Rectal smooth muscle tissue (tissue), 1 donor: ENCODE data around the gene TCF12.

Source experiments
- H3K27ac ChIP-seq: one replicate; pipeline ENCODE4 v1.7.0; 2013; ENCODE audit warnings: low read depth, low read length, inconsistent platforms
- H3K27me3 ChIP-seq: one replicate; pipeline ENCODE4 v1.7.0; 2013; ENCODE audit warnings: low read length; ENCODE audit not compliant: control insufficient read depth, insufficient read depth
- H3K36me3 ChIP-seq: one replicate; pipeline ENCODE4 v1.7.0; 2013; ENCODE audit warnings: low read length; ENCODE audit not compliant: control insufficient read depth, insufficient read depth
- H3K4me1 ChIP-seq: one replicate; pipeline ENCODE4 v1.7.0; 2013; ENCODE audit warnings: low read length; ENCODE audit not compliant: control insufficient read depth, insufficient read depth
- H3K4me3 ChIP-seq: one replicate; pipeline ENCODE4 v1.7.0; 2013; ENCODE audit warnings: low read length
- H3K9ac ChIP-seq: one replicate; pipeline ENCODE4 v1.7.0; 2013; ENCODE audit warnings: low read length

Gene TCF12

DNA sequence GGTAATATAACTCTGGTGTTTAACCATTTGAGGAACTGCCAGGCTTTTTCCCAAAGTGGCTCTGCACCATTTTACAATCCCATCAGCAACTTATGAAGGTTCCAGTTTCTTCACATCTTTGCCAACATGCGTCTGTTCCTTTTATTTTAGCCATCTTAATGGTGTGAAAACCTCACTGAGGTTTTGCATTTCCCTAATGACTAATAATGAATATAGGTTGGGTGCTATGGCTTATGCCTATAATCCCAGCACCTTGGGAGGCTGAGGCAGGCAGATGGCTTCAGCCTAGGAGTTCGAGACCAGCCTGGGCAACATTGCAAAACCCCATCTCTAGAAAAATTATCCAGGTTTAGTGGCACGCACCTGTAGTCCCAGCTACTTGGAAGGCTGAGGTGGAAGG is 210.6 kb downstream of the TCF12 start:
- H3K4me1 ChIP-seq: no peaks in the 10 kb centered on the region
- H3K4me3 ChIP-seq: no peak overlapping the region
- no peaks in the 10 kb centered on the region for H3K27me3 ChIP-seq
- H3K9ac ChIP-seq: no peak overlapping the region
- H3K27ac ChIP-seq: no peak overlapping the region
- no peaks in the 10 kb centered on the region for H3K36me3 ChIP-seq

DNA sequence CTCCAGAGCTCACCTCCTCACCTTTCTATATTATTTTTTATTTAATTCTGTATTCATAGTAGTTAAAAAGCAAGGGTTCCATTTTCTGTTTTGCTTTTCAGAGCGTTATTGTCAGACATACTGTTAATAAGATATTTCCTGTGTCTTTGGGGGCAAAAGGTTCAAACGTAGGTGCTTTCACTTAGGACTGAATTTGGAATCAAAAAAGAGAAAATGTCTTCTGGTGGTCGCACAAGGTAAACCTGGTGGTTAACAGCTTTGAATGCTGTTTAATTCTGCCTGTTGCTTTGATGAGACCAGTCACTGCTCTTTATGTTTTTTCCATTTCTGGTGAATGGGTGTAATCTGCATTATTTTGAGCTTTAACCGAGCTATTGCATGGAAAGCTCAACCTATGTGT is 212.5 kb downstream of the TCF12 start:
- H3K9ac ChIP-seq: no peak overlapping the region
- H3K4me1 ChIP-seq: no peaks in the 10 kb centered on the region
- H3K27ac ChIP-seq: no peak overlapping the region

DNA sequence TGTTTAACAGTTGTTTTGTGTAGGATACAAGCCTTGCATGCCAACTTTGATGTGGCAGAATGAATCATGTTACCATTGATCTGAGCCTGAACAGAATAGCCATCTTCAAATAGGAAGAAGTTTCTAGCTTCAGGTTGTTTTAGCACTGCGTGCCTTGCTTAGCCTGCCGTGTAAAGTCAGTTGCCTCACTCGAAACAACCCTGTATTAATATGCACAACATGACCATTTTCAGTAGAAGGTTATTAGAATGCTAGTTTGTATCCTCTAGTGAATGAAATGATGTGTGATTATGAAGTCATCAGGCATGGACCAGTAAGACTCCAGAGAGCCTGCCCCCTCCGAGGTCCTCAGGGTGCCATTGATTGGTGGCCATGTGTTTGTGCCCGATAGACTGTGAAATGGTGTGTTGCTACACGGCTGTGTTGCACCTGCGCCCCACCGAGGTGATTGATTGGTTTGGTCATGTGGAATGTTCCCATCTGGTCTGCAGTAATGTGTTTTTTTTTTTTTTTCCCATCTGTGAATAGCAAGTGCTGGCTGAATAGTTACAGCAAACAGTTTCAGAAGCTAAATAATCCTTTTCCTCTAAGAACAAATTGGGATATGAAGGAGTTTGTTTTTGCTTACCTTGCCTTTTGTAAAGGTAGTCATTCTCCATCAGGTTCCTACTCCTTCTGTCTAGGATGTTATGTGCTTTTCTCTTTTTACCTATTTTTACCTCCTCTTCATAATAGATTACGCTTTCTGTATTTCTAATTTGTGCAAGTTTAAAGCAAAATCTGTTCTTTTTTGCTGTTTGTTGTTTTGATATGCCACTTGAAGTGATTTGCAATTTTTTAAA is 214.9 kb downstream of the TCF12 start:
- H3K27ac ChIP-seq: no peak overlapping the region
- no peaks in the 10 kb centered on the region for H3K36me3 ChIP-seq
- H3K9ac ChIP-seq: no peak overlapping the region
- no peak overlapping the region for H3K4me3 ChIP-seq
- no peaks in the 10 kb centered on the region for H3K4me1 ChIP-seq
- no peaks in the 10 kb centered on the region for H3K27me3 ChIP-seq

More for the DNA sequence above, 212.5 kb downstream of the TCF12 start:
- Histone ChIP-seq H3K27me3 (no peaks in the 10 kb centered on the region), H3K36me3 (no peaks in the 10 kb centered on the region), H3K4me3 (no peak overlapping the region)

GRCh38 chr15:57134071-57134605 is 215.7 kb downstream of the TCF12 start:
- no peak overlapping the region for H3K9ac ChIP-seq
- H3K4me3 ChIP-seq: no peak overlapping the region
- H3K4me1 ChIP-seq: no peaks in the 10 kb centered on the region
- H3K27me3 ChIP-seq: no peaks in the 10 kb centered on the region
- no peak overlapping the region for H3K27ac ChIP-seq
- no peaks in the 10 kb centered on the region for H3K36me3 ChIP-seq

GRCh38 chr15:57134851-57135250 is 216.4 kb downstream of the TCF12 start:
- Histone ChIP-seq H3K27me3 (no peaks in the 10 kb centered on the region), H3K27ac (no peak overlapping the region), H3K4me3 (no peak overlapping the region), H3K9ac (no peak overlapping the region), H3K36me3 (no peaks in the 10 kb centered on the region), H3K4me1 (no peaks in the 10 kb centered on the region)

DNA sequence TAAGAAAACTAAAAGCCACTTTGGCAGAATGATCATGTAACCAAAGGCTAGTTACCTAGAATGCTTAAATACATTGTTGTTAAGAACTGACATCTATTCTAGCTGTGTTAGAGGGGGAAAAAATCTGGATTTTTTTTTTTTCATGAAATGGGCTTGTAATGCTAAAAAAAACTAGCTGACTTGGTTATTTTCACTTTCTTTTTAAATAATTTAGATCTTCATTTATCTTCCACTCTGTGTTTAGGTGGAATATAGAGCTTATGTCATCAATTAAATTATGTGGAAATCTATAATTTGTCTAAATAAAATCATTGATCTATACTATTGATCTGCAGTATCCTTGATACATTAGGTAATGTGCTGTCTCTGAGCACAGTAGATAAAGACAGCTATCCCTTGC is 217.4 kb downstream of the TCF12 start:
- Histone ChIP-seq H3K9ac (no peak overlapping the region), H3K27ac (no peak overlapping the region), H3K4me3 (no peak overlapping the region), H3K4me1 (no peaks in the 10 kb centered on the region), H3K27me3 (no peaks in the 10 kb centered on the region), H3K36me3 (no peaks in the 10 kb centered on the region)

GRCh38 chr15:57138349-57138788 is 219.9 kb downstream of the TCF12 start:
- Histone ChIP-seq H3K9ac (no peak overlapping the region), H3K36me3 (no peaks in the 10 kb centered on the region), H3K27ac (no peak overlapping the region), H3K4me1 (no peaks in the 10 kb centered on the region), H3K4me3 (no peak overlapping the region), H3K27me3 (no peaks in the 10 kb centered on the region)

- H3K4me1 ChIP-seq: peaks cover 3% of the 10 kb centered on the region
- H3K4me3 ChIP-seq: no peak overlapping the region
- H3K9ac ChIP-seq: no peak overlapping the region
- no peaks in the 10 kb centered on the region for H3K36me3 ChIP-seq
- no peaks in the 10 kb centered on the region for H3K27me3 ChIP-seq
- H3K27ac ChIP-seq: no peak overlapping the region
Observed at GRCh38 chr15:57143511-57144078, 225.2 kb downstream of the TCF12 start.

DNA sequence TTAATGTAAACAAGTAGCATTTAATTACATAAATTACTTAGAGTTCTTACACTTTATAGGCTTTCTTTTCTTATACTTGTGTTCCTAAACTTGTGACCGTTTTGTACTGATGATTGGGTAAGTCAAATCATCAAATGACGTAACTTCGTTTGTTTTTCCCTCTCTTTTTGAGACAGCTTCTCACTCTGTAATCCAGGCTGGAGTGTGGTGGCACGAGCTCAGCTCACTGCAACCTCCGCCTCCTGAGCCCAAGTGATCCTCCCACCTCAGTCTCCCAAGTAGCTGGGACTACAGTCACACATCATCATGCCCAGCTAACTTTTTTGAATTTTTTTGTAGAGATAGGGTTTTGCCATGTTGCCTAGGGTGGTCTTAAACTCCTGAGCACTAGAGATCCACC is 226.0 kb downstream of the TCF12 start:
- no peaks in the 10 kb centered on the region for H3K27me3 ChIP-seq
- H3K27ac ChIP-seq: no peak overlapping the region
- H3K4me1 ChIP-seq: peaks cover 11% of the 10 kb centered on the region

DNA sequence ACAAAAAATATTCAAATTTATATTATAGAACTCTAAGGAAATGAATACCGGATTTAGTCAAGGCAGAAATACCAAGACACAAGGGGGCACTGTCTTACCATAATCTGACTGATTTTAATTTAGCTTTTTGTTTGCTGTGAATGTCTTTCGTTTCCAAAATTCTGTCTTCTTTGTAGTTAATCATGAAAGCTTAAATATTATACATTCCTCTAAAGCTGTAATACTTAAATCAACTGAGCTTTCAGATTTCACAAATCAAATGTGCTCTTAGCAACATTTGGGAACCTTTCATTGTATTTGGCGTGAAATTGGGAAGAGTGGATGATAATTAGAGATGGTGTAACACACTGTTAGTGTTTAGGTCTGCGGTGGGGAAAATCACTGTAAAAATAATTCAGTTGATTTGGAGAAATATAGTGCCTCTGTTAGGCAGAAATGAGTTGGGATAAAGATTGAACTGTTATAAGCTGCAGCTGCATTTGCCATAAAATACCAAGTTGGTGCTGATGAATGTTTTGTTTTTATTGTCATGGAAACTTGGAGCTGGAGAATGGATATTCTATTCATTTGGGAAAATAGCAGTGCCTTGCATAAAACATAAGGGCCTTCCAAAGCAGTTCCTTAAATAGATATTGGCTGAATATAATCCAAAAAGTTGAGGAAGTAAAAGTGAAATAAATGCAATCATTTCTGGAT is 228.2 kb downstream of the TCF12 start:
- Histone ChIP-seq H3K27ac (no peak overlapping the region), H3K36me3 (no peaks in the 10 kb centered on the region), H3K4me3 (peak overlapping the region; percentile 37), H3K4me1 (peaks cover 13% of the 10 kb centered on the region), H3K9ac (no peak overlapping the region), H3K27me3 (no peaks in the 10 kb centered on the region)

More for the DNA sequence above, 226.0 kb downstream of the TCF12 start:
- no peak overlapping the region for H3K4me3 ChIP-seq
- H3K36me3 ChIP-seq: no peaks in the 10 kb centered on the region
- no peak overlapping the region for H3K9ac ChIP-seq

DNA sequence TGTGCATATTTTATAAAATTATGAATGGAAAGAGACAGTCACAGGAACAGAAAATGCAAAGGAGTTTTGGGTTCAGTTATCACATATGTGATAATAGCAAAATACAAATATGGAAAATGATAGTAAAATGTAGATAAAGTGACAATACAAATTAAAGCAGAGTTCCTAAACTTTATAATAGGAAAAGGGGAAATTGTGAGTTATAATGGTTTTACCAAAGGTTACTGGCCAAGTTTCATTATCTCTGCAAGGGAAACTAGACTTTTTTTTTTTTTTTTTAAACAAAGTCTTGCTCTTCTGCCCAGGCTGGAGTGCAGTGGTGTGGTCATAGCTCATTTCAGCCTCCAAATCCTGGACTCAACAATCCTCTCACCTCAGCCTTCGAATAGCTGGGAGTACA is 229.2 kb downstream of the TCF12 start:
- peaks cover 13% of the 10 kb centered on the region for H3K4me1 ChIP-seq
- no peak overlapping the region for H3K4me3 ChIP-seq
- no peak overlapping the region for H3K27ac ChIP-seq
- peaks cover 3% of the 10 kb centered on the region for H3K36me3 ChIP-seq
- H3K9ac ChIP-seq: no peak overlapping the region
- no peaks in the 10 kb centered on the region for H3K27me3 ChIP-seq

GRCh38 chr15:57148262-57148661 is 229.8 kb downstream of the TCF12 start:
- Histone ChIP-seq H3K4me1 (peaks cover 13% of the 10 kb centered on the region), H3K4me3 (no peak overlapping the region), H3K27ac (no peak overlapping the region), H3K9ac (no peak overlapping the region), H3K27me3 (no peaks in the 10 kb centered on the region), H3K36me3 (peaks cover 3% of the 10 kb centered on the region)
